Measurements from ENCODE around the gene ACSM2A.

GRCh38 chr16:20515688-20516090 is 64.4 kb downstream of the ACSM2A start:
- no peak for TF ChIP-seq CTCF (conservative IDR thresholded peaks at IDR 0.05 in 1 of 2, IDR thresholded peaks at IDR 0.05 in 1 of 2; ENCODE audit: low read depth in 1 of 2, low read length in 2 of 2)
- no peak for TF ChIP-seq EZH2 (IDR thresholded peaks at IDR 0.05; ENCODE audit: low read length, missing control alignments)
